Ishikawa (cell line): ENCODE measurements around the gene GRIK5.

ENCODE experiments used
- CEBPB ChIP-seq: IDR thresholded peaks from 2 replicates; pipeline ENCODE4 v1.6.1; 2012
- CREB1 ChIP-seq: IDR thresholded peaks from 2 replicates; pipeline ENCODE4 v1.6.1; 2012; ENCODE audit warnings: low read depth
- EGR1 ChIP-seq: IDR thresholded peaks from 2 replicates; pipeline ENCODE4 v1.6.1; 2012
- EP300 ChIP-seq: IDR thresholded peaks from 2 replicates; pipeline ENCODE4 v1.6.1; 2012; ENCODE audit warnings: borderline replicate concordance
- FOXM1 ChIP-seq: IDR thresholded peaks from 2 replicates; pipeline ENCODE4 v1.6.1; 2012; ENCODE audit warnings: low read depth, borderline replicate concordance
- NFIC ChIP-seq: IDR thresholded peaks from 2 replicates; pipeline ENCODE4 v1.6.1; 2012
- RAD21 ChIP-seq: IDR thresholded peaks from 2 replicates; pipeline ENCODE4 v1.6.1; 2012; ENCODE audit warnings: low read depth
- TAF1 ChIP-seq: IDR thresholded peaks from 2 replicates; pipeline ENCODE4 v1.6.1; 2012; ENCODE audit warnings: low read depth, mild to moderate bottlenecking
- TCF12 ChIP-seq: IDR thresholded peaks from 2 replicates; pipeline ENCODE4 v1.6.1; 2012; ENCODE audit warnings: low read depth
- TEAD4 ChIP-seq: IDR thresholded peaks from 2 replicates; pipeline ENCODE4 v1.6.1; 2012
- YY1 ChIP-seq: IDR thresholded peaks from 2 replicates; pipeline ENCODE4 v1.6.1; 2012; ENCODE audit warnings: low read depth
- ZBTB7A ChIP-seq: IDR thresholded peaks from 2 replicates; pipeline ENCODE4 v1.6.1; 2012; ENCODE audit warnings: low read depth
- TF ChIP-seq, protein P1 (sequence below): IDR thresholded peaks from 2 replicates; pipeline ENCODE4 v1.6.1; 2012
- TF ChIP-seq, protein P2 (sequence below): IDR thresholded peaks from 2 replicates; pipeline ENCODE4 v1.6.1; 2012
- TF ChIP-seq, protein P3 (sequence below): IDR thresholded peaks from 2 replicates; pipeline ENCODE4 v1.6.1; 2012; ENCODE audit warnings: low read depth, mild to moderate bottlenecking

Gene GRIK5

DNA sequence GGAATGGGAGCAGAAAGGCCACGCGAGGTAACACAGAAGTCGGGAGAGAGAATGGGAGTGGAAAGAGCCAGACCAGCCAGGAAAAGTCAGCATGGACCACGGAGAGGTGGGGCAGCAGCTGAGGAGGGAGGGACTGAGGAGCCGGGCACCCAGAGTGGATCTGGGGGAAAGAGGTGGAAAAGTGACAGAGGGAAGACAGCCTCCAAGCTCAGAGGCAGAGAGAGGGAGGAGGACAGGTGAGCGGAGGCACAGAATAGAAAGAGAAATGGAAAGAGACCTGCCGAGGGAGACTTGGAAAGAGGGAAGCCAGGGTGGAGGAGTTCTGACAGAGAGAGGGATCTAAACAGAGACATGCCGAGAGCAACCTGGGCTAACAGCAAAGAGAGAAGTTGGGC lies 1.6 kb downstream of the GRIK5 start:
- TF ChIP-seq, protein P1, sequence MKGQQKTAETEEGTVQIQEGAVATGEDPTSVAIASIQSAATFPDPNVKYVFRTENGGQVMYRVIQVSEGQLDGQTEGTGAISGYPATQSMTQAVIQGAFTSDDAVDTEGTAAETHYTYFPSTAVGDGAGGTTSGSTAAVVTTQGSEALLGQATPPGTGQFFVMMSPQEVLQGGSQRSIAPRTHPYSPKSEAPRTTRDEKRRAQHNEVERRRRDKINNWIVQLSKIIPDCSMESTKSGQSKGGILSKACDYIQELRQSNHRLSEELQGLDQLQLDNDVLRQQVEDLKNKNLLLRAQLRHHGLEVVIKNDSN: no peak
- no peak for TF ChIP-seq TAF1
- no peak for TF ChIP-seq TEAD4
- no peak for TF ChIP-seq ZBTB7A
- TF ChIP-seq EP300: no peak
- TF ChIP-seq YY1: no peak
- no peak for TF ChIP-seq EGR1
- TF ChIP-seq, protein P2, sequence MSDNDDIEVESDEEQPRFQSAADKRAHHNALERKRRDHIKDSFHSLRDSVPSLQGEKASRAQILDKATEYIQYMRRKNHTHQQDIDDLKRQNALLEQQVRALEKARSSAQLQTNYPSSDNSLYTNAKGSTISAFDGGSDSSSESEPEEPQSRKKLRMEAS: no peak
- TF ChIP-seq CREB1: no peak
- no peak for TF ChIP-seq RAD21
- no peak for TF ChIP-seq TCF12
- TF ChIP-seq CEBPB: no peak
- TF ChIP-seq FOXM1: no peak
- no peak for TF ChIP-seq NFIC

DNA sequence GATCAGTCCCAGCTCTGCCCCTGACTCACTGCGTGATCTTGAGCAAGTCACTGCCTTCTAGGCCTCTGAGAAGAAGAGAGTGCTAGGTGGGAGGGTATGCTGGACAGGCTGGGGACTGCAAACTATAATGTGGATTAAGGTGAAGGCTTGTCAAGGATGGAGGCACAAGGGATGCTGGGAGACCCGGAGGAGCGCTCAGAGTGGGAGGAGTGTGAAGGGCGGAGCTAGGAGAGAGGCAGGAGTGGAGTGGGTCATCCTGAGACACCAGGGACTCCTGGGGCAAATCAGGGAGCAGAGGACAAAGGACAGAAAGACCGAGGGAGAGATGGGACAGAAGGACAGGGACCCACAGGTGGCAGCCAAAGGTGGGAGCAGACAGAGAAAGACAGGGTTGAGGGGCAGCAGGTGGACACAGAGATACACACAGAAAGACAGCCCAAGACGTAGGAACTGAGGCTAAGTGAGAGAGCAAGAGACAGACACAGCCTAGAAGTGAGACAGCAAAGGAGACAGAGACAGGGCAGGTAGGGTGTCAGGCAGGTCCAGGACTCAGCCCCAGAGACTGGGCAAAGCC lies 2.6 kb downstream of the GRIK5 start:
- no peak for TF ChIP-seq TAF1
- no peak for TF ChIP-seq YY1
- no peak for TF ChIP-seq NFIC
- TF ChIP-seq CEBPB: no peak
- TF ChIP-seq RAD21: no peak
- TF ChIP-seq ZBTB7A: no peak
- TF ChIP-seq EGR1: no peak
- TF ChIP-seq, protein P1: no peak
- TF ChIP-seq, protein P2: no peak

DNA sequence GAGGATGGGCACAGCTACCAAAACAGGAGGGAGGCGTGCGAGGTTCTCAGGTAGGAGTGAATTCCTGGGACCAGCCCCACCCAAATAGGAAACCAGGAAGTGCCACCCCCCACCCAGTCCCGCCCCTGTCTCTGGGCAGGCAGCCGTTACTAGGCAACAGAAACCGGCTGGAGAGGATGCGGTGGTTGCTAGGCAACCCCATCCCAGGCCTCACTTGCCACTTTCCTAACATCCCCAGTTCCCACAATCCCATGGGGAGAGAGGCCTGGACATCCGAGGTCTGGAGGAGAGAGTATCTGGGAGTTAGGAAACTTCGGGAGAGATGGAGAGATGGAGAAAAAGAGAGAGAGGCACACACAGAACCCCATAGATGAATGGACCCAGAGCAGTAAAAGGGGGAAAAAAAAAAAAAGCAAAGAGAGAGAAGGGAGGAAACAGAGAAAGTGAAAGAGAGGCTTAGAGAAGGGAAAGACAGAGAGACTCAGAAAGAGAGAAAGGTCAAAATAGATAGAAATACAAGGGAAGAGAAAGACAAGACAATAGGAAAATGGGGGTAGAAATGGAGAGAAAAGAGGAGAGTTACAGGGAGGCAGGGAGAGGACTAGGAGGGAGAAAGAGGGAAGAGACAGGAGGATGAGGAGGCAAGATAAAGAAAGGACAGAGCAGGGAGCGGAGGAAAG lies 3.8 kb downstream of the GRIK5 start:
- no peak for TF ChIP-seq NFIC
- no peak for TF ChIP-seq YY1
- TF ChIP-seq RAD21: no peak

DNA sequence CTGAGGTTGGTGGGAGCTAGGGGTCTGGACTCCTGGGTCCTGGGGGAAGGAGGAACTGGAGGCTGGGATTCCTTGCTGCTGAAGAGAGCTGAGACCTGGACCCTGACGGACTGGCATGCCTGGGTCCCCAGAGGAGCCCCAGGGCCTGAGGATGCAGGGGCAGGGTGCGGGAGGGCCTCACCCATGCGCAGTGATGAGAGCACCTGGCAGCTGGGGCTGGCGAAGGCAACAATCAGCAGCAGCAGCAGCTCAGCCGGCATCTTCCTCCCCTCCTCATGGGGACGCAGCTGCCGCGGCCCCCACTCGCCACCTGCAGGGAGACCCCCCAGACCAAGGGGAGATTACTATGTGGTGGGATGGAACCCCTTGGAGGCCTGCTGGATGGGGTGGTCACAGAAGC lies 4.5 kb downstream of the GRIK5 start:
- TF ChIP-seq TAF1 (no peak), EP300 (no peak), TCF12 (no peak), CREB1 (no peak), ZBTB7A (no peak), TEAD4 (no peak), CEBPB (no peak), YY1 (no peak), EGR1 (no peak), RAD21 (no peak), NFIC (no peak)
- TF ChIP-seq, protein P3, sequence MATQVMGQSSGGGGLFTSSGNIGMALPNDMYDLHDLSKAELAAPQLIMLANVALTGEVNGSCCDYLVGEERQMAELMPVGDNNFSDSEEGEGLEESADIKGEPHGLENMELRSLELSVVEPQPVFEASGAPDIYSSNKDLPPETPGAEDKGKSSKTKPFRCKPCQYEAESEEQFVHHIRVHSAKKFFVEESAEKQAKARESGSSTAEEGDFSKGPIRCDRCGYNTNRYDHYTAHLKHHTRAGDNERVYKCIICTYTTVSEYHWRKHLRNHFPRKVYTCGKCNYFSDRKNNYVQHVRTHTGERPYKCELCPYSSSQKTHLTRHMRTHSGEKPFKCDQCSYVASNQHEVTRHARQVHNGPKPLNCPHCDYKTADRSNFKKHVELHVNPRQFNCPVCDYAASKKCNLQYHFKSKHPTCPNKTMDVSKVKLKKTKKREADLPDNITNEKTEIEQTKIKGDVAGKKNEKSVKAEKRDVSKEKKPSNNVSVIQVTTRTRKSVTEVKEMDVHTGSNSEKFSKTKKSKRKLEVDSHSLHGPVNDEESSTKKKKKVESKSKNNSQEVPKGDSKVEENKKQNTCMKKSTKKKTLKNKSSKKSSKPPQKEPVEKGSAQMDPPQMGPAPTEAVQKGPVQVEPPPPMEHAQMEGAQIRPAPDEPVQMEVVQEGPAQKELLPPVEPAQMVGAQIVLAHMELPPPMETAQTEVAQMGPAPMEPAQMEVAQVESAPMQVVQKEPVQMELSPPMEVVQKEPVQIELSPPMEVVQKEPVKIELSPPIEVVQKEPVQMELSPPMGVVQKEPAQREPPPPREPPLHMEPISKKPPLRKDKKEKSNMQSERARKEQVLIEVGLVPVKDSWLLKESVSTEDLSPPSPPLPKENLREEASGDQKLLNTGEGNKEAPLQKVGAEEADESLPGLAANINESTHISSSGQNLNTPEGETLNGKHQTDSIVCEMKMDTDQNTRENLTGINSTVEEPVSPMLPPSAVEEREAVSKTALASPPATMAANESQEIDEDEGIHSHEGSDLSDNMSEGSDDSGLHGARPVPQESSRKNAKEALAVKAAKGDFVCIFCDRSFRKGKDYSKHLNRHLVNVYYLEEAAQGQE: no peak

DNA sequence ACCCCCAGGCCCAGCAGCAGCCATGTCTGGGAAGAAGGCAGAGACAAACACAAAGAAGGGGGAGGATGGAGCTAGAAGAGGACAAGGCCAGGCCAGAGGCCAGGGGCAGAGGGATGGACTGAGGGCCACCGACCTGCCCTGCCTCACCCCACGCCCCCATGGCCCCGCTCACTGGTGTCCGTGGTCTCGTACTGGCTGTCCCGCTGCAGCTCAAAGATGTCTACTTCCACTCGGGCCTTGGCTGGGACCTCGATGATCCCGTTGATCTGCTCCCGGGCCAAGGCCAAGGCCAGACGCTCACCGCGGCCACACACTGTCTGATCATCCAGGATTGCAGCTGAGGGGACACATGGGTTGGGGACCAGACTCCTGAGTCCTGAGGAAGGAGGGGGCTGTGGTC lies 5.0 kb downstream of the GRIK5 start:
- no peak for TF ChIP-seq EGR1
- TF ChIP-seq TAF1: no peak
- no peak for TF ChIP-seq EP300
- no peak for TF ChIP-seq TEAD4
- TF ChIP-seq TCF12: no peak
- TF ChIP-seq, protein P1: no peak
- TF ChIP-seq, protein P3: no peak
- no peak for TF ChIP-seq RAD21

DNA sequence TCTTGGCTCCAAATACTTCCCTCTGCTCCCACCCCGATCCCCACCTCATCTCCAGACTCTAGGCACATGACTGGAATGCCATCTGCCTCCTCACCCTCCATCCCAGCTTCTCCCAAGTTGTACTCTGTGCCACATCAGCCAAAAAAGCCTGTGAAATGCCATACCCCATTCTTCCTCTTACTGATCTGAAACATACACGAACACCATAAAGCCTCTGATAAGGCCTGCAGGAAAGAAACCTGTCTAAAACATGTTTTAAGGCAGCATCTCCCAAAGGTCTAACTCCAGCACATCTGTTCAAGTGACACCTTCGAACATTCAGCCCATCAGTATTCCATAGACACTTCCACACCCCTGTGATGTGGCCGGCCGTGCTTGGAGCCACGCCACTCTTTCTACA lies 5.6 kb downstream of the GRIK5 start:
- TF ChIP-seq CREB1 (no peak), TAF1 (no peak), NFIC (no peak), EGR1 (no peak)
